Measurements from ENCODE around the gene DNAH6. TPM values are rescaled to one million over a fixed set of nuclear protein-coding genes. Genes with fewer than 3 reads are reported as not detected.
"Not testable (repeated sequence)": the region's sequence is repeated elsewhere in the genome, so short reads cannot be mapped to it uniquely, and the experiment has no call there.

DNAH6 gene
- total RNA-seq, 3 donors from 2014 or later: 2.3 to 4.1 (median 3.0) TPM

DNA sequence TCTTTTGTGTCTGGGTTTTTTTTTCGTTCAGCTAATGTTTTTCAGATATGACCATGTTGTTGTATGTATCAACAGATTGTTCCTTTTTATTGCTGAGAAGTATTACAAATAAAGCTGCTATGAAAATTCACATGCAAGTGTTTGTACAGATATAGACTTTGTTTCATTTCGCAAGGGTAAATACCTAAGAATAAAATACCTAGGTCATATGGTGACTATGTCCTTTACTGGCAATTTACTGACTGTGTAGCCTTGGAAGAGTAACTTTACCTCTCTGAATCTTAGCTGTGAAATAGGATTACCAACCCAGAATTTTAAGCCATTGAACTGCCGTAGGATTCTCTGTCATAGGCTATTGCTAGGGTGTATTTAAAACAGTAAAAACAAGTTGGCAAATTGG is 19.0 kb upstream of the DNAH6 start:
- Histone ChIP-seq H3K27me3 (no peaks in the 10 kb centered on the region), H3K36me3 (no peaks in the 10 kb centered on the region), H3K27ac (no peak overlapping the region), H3K4me3 (no peak overlapping the region), H3K9me3 (no peaks in the 10 kb centered on the region), H3K4me1 (no peaks in the 10 kb centered on the region)
- TF ChIP-seq, protein P1, sequence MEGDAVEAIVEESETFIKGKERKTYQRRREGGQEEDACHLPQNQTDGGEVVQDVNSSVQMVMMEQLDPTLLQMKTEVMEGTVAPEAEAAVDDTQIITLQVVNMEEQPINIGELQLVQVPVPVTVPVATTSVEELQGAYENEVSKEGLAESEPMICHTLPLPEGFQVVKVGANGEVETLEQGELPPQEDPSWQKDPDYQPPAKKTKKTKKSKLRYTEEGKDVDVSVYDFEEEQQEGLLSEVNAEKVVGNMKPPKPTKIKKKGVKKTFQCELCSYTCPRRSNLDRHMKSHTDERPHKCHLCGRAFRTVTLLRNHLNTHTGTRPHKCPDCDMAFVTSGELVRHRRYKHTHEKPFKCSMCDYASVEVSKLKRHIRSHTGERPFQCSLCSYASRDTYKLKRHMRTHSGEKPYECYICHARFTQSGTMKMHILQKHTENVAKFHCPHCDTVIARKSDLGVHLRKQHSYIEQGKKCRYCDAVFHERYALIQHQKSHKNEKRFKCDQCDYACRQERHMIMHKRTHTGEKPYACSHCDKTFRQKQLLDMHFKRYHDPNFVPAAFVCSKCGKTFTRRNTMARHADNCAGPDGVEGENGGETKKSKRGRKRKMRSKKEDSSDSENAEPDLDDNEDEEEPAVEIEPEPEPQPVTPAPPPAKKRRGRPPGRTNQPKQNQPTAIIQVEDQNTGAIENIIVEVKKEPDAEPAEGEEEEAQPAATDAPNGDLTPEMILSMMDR (IDR thresholded peaks at IDR 0.05): no peak
- TF ChIP-seq POLR2AphosphoS5 (IDR thresholded peaks at IDR 0.05) (no peak), POLR2A (IDR thresholded peaks at IDR 0.05) (no peak)
- intact Hi-C loops (cut with DNase I; ENCODE audit: low total_unique reads): no loop called here
- no peak for DNase-seq (ENCODE audit: low spot score in 2 of 2)

DNA sequence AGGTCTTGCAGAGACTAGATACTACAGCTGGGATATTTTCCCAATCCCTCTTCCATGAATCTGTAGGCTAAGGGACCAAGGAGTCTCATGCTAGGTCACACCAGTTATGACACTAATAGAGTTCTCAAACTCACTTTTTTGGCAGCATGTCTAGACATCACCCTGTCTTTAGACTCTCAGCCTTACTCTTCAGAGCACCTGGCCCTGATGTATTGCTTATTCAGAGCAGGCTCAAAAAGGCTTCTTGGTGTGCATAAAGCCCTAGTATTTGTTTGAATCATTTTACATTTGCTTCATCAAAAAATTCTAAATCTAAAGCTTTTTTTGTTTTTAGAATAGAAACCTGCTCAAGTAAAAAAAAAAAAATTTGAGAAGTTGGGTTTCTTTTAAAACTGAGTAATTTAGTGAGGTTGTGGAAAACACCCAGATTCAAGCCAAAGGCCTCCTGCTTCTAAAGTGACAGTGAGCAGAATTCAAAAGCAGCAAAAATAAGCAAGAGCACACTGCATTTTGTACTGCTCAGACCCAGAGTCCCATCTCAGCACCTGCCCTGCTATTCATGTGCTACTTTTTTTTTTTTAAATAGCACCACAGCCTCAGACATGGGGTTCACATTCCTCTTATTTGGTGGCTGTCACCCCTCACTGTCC is 18.0 kb upstream of the DNAH6 start:
- Histone ChIP-seq H3K4me1 (no peaks in the 10 kb centered on the region), H3K36me3 (no peaks in the 10 kb centered on the region), H3K9me3 (no peaks in the 10 kb centered on the region), H3K27ac (no peak overlapping the region), H3K4me3 (no peak overlapping the region), H3K27me3 (no peaks in the 10 kb centered on the region)
- no peak for DNase-seq (ENCODE audit: low spot score in 2 of 2)
- intact Hi-C loops (cut with DNase I; ENCODE audit: low total_unique reads): no loop called here
- TF ChIP-seq, protein P1 (IDR thresholded peaks at IDR 0.05): no peak
- no peak for TF ChIP-seq POLR2AphosphoS5 (IDR thresholded peaks at IDR 0.05)
- TF ChIP-seq POLR2A (IDR thresholded peaks at IDR 0.05): no peak

DNA sequence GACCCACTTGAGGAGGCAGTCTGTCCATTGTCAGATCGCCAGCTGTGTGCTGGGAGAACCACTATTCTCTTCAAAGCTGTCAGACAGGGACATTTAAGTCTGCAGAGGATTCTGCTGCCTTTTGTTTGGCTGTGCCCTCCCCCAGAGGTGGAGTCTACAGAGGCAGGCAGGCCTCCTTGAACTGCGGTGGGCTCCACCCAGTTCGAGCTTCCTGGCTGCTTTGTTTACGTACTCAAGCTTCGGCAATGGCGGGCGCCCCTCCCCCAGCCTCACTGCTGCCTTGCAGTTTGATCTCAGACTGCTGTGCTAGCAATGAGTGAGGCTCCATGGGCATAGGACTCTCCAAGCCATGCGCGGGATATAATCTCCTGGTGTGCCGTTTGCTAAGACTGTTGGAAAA is 5.3 kb upstream of the DNAH6 start:
- DNase-seq (ENCODE audit: low spot score in 2 of 2); H3K4me1 ChIP-seq; intact Hi-C loops (cut with DNase I; ENCODE audit: low total_unique reads); H3K27ac ChIP-seq; H3K9me3 ChIP-seq; H3K36me3 ChIP-seq; H3K27me3 ChIP-seq; H3K4me3 ChIP-seq: not testable (repeated sequence)

DNA sequence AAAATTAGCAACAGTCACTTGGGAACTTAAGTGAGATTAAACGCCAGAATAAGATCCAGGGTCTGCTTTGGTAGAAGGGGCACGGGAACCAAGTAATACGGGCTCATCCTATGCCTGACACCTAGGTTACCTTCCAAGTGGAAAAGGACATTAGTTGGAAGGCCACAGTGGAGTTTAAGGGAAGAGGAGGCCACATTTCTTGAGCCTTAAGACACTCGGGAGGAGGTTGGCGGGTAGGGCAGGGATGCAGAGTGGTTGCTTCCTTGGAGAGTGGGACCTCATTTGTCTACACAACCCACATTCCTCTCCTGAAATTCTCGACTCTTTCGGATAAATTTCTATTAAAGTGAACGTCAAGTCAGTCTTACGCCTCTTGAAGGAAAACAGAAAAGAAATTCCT is 510 bp upstream of the DNAH6 start:
- H3K9me3 ChIP-seq: peaks cover 0 to 3% of the 10 kb centered on the region in 2 donors
- no peaks in the 10 kb centered on the region for H3K36me3 ChIP-seq
- H3K4me3 ChIP-seq: peak overlapping the region; percentile 43 to 67 (median 52)
- no peaks in the 10 kb centered on the region for H3K4me1 ChIP-seq
- intact Hi-C loops (cut with DNase I; ENCODE audit: low total_unique reads): no loop called here
- TF ChIP-seq POLR2AphosphoS5 (IDR thresholded peaks at IDR 0.05) (no peak), POLR2A (IDR thresholded peaks at IDR 0.05) (no peak)
- TF ChIP-seq, protein P1 (IDR thresholded peaks at IDR 0.05): no peak
- no peak for DNase-seq (ENCODE audit: low spot score in 2 of 2)
- peak overlapping the region; percentile 52 to 73 for H3K27ac ChIP-seq
- no peaks in the 10 kb centered on the region for H3K27me3 ChIP-seq

DNA sequence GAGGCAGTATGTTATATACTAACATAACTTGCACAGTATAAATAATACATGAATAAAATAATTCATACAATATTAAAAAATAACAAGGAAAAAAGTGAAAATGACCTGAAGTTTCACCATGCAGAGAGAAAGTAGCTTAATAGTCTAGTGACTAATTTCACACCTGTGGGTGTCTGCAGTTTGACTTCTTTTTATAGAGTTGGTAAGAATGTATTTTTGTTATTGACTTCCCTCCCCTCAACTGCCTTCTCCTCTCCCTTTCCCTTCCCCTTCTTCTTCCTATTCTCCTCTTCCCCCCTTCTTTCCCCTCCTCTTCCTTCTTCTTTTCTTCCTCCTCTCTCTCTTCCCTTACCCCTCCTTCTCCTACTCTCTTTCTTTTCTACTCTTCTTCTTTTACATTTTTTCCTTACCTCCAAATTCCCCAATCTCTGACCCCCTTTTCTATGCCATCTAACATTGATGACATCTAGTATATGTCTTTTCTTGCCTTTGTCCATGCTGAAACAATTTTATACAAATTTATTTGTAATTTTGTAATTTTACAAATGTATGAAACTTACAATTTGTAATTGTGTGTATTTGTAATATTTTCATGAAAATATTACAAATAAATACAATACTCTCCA is 3.1 kb downstream of the DNAH6 start:
- no peak overlapping the region for H3K4me3 ChIP-seq
- no peak for TF ChIP-seq POLR2A (IDR thresholded peaks at IDR 0.05)
- TF ChIP-seq, protein P1 (IDR thresholded peaks at IDR 0.05): no peak
- no peak for DNase-seq (ENCODE audit: low spot score in 2 of 2)
- intact Hi-C loops (cut with DNase I; ENCODE audit: low total_unique reads): no loop called here
- H3K36me3 ChIP-seq: no peaks in the 10 kb centered on the region
- H3K9me3 ChIP-seq: no peaks in the 10 kb centered on the region
- H3K27ac ChIP-seq: no peak overlapping the region
- no peaks in the 10 kb centered on the region for H3K27me3 ChIP-seq
- no peaks in the 10 kb centered on the region for H3K4me1 ChIP-seq
